Measurements from ENCODE around the gene RPIA. TPM values are rescaled to one million over a fixed set of nuclear protein-coding genes. Genes with fewer than 3 reads are reported as not detected.
"Not testable (repeated sequence)": the region's sequence is repeated elsewhere in the genome, so short reads cannot be mapped to it uniquely, and the experiment has no call there.

RPIA gene
- total RNA-seq, 4 donors from 2014 or later = 6.5 to 17.6 (median 11.0) TPM

DNA sequence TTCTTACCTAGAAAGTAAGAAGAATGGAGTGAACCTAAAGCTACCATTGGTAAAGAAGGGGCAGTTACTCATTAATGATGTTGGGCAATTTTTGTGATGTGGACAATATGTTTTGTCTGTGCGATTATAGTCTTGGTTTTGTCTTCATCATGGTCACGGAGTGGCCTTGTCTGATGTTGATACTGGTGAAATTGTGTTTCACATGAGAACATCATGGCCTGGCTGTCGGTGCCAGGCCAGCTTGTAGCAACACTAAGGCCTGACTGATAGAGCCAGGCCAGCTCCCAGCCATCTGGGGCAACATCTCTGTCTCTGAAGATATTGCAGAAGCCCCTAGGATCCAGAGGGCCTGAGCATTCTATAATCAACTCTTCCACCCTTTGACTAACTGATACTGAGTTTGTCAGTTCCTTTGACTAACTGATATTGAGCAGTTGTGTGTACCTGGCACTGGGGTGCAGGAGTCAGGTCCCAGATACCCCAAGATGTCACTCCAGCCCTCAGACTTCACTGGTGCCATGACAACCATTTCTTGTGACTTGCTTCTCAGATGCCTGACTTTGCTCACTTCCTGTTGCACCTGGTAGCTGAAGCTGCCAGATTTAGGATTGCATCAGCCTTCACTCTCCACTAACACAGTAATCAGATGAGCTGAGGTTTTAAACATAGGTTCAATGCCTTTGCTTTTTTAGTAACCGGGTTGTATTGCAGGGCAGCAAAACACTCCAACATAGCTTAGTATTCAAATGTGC, 62.5 kb downstream of the RPIA start:
- intact Hi-C loops (cut with DNase I) = no loop called here
- 76 to 87% methylated on average over 4 of the region's 4 CpGs for WGBS, 2 donors
- Histone ChIP-seq H3K27me3 (no peaks in the 10 kb centered on the region), H3K4me1 (no peaks in the 10 kb centered on the region), H3K36me3 (peaks cover 0 to 85% (median 0%) of the 10 kb centered on the region in 3 donors), H3K4me3 (no peak overlapping the region), H3K9me3 (peaks cover 0 to 24% (median 5%) of the 10 kb centered on the region in 3 donors), H3K27ac (peak overlapping the region in 1 of 4 donors; percentile 66)
- TF ChIP-seq, protein P1, sequence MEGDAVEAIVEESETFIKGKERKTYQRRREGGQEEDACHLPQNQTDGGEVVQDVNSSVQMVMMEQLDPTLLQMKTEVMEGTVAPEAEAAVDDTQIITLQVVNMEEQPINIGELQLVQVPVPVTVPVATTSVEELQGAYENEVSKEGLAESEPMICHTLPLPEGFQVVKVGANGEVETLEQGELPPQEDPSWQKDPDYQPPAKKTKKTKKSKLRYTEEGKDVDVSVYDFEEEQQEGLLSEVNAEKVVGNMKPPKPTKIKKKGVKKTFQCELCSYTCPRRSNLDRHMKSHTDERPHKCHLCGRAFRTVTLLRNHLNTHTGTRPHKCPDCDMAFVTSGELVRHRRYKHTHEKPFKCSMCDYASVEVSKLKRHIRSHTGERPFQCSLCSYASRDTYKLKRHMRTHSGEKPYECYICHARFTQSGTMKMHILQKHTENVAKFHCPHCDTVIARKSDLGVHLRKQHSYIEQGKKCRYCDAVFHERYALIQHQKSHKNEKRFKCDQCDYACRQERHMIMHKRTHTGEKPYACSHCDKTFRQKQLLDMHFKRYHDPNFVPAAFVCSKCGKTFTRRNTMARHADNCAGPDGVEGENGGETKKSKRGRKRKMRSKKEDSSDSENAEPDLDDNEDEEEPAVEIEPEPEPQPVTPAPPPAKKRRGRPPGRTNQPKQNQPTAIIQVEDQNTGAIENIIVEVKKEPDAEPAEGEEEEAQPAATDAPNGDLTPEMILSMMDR (IDR thresholded peaks at IDR 0.05) = no peak
- no peak for TF ChIP-seq POLR2A (IDR thresholded peaks at IDR 0.05)
- DNase-seq = no peak

DNA sequence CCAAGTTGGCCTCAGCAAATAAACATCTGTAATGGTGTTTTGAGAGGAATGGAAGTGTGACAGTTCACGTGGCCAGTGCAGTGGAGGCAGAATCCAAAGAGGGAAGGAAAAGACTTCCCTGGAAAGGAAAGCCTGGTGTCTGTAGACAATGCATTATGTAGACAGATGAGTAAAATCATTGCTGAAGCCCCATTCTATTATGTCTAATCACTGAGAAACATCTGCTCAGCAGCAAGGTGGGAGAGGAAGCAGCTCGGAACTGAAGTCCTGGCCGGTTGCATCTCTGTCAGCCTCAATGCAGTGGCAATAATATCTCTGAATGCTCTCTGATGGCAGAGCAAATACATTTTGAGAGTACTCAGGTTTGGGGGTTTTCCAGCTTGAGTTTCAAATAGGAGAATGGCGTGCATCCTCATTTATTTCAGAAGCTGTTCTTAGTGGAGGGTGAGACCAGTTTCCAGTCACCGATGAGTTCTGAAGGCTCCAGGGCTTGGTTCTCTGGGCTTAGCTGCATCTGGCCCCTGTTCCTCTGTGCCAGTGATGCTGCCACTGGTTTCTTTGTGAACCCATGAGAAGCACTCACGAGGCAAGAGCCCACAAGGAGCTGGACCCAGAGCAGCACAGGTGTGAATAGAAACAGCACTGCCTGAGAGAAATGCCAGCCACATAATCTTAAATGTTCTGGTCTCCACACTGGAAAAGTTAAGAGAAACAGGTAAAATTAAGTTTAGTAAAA, 63.3 kb downstream of the RPIA start:
- H3K36me3 ChIP-seq = peaks cover 0 to 82% (median 0%) of the 10 kb centered on the region in 3 donors
- intact Hi-C loops (cut with DNase I) = no loop called here
- no peak for DNase-seq
- H3K27me3 ChIP-seq = no peaks in the 10 kb centered on the region
- H3K4me1 ChIP-seq = no peaks in the 10 kb centered on the region
- 65 to 73% methylated on average over 6 of the region's 6 CpGs for WGBS, 2 donors
- peaks cover 0 to 31% (median 9%) of the 10 kb centered on the region in 3 donors for H3K9me3 ChIP-seq
- H3K4me3 ChIP-seq = no peak overlapping the region
- TF ChIP-seq, protein P1 (IDR thresholded peaks at IDR 0.05) = no peak
- no peak for TF ChIP-seq POLR2A (IDR thresholded peaks at IDR 0.05)
- H3K27ac ChIP-seq = peak overlapping the region in 1 of 4 donors; percentile 66

GRCh38 chr2:88755836-88756235, 64.4 kb downstream of the RPIA start:
- no peaks in the 10 kb centered on the region for H3K4me1 ChIP-seq
- WGBS, 2 donors = 80% methylated on average over 1 of the region's 3 CpGs
- peaks cover 0 to 34% (median 9%) of the 10 kb centered on the region in 3 donors for H3K9me3 ChIP-seq
- H3K27ac ChIP-seq = peak overlapping the region in 1 of 4 donors; percentile 42
- H3K4me3 ChIP-seq = no peak overlapping the region
- TF ChIP-seq, protein P1 (IDR thresholded peaks at IDR 0.05) = no peak
- TF ChIP-seq POLR2A (IDR thresholded peaks at IDR 0.05) = no peak
- no peak for DNase-seq
- intact Hi-C loops (cut with DNase I) = no loop called here
- peaks cover 0 to 71% (median 0%) of the 10 kb centered on the region in 3 donors for H3K36me3 ChIP-seq
- H3K27me3 ChIP-seq = no peaks in the 10 kb centered on the region

DNA sequence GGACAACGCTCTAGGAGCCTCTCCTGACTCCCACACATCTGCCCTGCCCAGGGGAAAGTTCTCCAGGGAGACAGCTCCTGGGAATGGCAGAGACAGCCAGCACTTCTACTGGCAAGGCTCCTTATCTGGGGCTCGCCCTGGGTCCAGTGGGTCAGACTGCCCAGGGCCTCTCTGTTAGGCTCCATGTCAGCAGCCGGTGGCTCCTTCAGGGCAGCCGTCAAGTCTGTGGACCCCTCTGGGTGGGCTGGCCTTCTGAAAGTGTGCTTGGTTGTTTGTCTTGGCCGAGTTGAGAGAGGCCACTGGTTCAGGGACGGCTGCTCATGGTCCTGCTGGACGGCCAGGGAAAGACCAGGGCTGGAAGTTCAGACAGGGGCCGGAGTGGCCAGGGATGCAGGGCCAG, 65.6 kb downstream of the RPIA start:
- Histone ChIP-seq H3K4me3 (no peak overlapping the region), H3K36me3 (peaks cover 0 to 59% (median 0%) of the 10 kb centered on the region in 3 donors), H3K4me1 (no peaks in the 10 kb centered on the region), H3K27ac (no peak overlapping the region), H3K27me3 (no peaks in the 10 kb centered on the region), H3K9me3 (peaks cover 0 to 34% (median 9%) of the 10 kb centered on the region in 3 donors)
- 93% methylated on average over 3 of the region's 8 CpGs; no CpG with 5 or more reads in 1 of the 2 donors for WGBS, 2 donors
- intact Hi-C loops (cut with DNase I) = no loop called here
- TF ChIP-seq POLR2A (IDR thresholded peaks at IDR 0.05) = no peak
- TF ChIP-seq, protein P1 (IDR thresholded peaks at IDR 0.05) = no peak
- no peak for DNase-seq

DNA sequence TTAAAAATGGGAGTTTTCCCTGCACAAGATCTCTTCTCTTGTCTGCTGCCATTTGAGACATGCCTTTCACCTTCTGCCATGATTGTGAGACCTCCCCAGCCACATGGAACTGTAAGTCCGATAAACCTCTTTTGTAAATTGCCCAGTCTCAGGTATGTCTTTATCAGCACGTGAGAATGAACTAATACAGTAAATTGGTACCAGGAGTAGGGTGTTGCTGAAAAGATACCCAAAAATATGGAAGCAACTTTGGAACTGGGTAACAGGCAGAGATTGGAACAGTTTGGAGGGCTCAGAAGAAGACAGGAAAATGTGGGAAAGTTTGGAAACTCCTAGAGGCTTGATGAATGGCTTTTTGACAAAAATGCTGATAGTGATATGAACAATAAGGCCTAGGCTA, 67.2 kb downstream of the RPIA start:
- H3K27ac ChIP-seq; intact Hi-C loops (cut with DNase I); DNase-seq; H3K4me3 ChIP-seq; H3K4me1 ChIP-seq: not testable (repeated sequence)
- WGBS, 2 donors = 92 to 100% methylated on average over 1 to 2 of the region's 2 CpGs
- Histone ChIP-seq H3K9me3 (peaks cover 0 to 37% (median 9%) of the 10 kb centered on the region in 3 donors), H3K27me3 (peaks cover 0 to 13% (median 0%) of the 10 kb centered on the region in 4 donors), H3K36me3 (peaks cover 0 to 43% (median 0%) of the 10 kb centered on the region in 3 donors)
